Erythroblast (primary cell): ENCODE data around the gene RNF148.

Experiments used
- DNase-seq, 2 experiments: peaks; one replicate each; lab custom pipeline; 2025; lab: John Stamatoyannopoulos, UW
- GATA1 ChIP-seq: IDR thresholded peaks from 2 replicates; pipeline ENCODE4 v1.6.1; 2011; ENCODE audit warnings: low read depth, mild to moderate bottlenecking, control low read depth, low read length, moderate library complexity
- POLR2A ChIP-seq: IDR thresholded peaks from 2 replicates; pipeline ENCODE4 v1.6.1; 2011; ENCODE audit warnings: mild to moderate bottlenecking, low read length

Gene RNF148

GRCh38 chr7:122677149-122677548 is 25.6 kb downstream of the RNF148 start:
- TF ChIP-seq POLR2A: no peak
- no peak for DNase-seq

GRCh38 chr7:122676466-122676865 is 26.3 kb downstream of the RNF148 start:
- no peak for DNase-seq
- TF ChIP-seq POLR2A: no peak
- TF ChIP-seq GATA1: no peak

- no peak for TF ChIP-seq GATA1
- TF ChIP-seq POLR2A: no peak
- DNase-seq: no peak
Observed at GRCh38 chr7:122675621-122676020, 27.1 kb downstream of the RNF148 start.

- no peak for TF ChIP-seq GATA1
- DNase-seq: no peak
Observed at GRCh38 chr7:122675011-122675410, 27.7 kb downstream of the RNF148 start.

GRCh38 chr7:122674502-122674901 is 28.2 kb downstream of the RNF148 start:
- no peak for DNase-seq
- no peak for TF ChIP-seq GATA1
- TF ChIP-seq POLR2A: no peak

- no peak for DNase-seq
- TF ChIP-seq GATA1 (no peak), POLR2A (no peak)
Observed at GRCh38 chr7:122673951-122674350, 28.8 kb downstream of the RNF148 start.

- TF ChIP-seq GATA1: no peak
- TF ChIP-seq POLR2A: no peak
Observed at GRCh38 chr7:122672536-122672935, 30.2 kb downstream of the RNF148 start.

GRCh38 chr7:122663733-122664132 is 39.0 kb downstream of the RNF148 start:
- TF ChIP-seq GATA1 (no peak), POLR2A (no peak)
- no peak for DNase-seq

More at GRCh38 chr7:122672536-122672935, 30.2 kb downstream of the RNF148 start:
- no peak for DNase-seq

- TF ChIP-seq GATA1: no peak
- TF ChIP-seq POLR2A: no peak
- no peak for DNase-seq
Observed at GRCh38 chr7:122658856-122659255, 43.9 kb downstream of the RNF148 start.

- no peak for DNase-seq
- TF ChIP-seq POLR2A (no peak), GATA1 (no peak)
Observed at GRCh38 chr7:122653685-122654084, 49.0 kb downstream of the RNF148 start.

GRCh38 chr7:122652876-122653275 is 49.8 kb downstream of the RNF148 start:
- DNase-seq: no peak
- TF ChIP-seq POLR2A: no peak
- no peak for TF ChIP-seq GATA1
